ENCODE measurements around the gene OLFML2B.
"Not testable (repeated sequence)": the region's sequence is repeated elsewhere in the genome, so short reads cannot be mapped to it uniquely, and the experiment has no call there.

Gene OLFML2B

DNA sequence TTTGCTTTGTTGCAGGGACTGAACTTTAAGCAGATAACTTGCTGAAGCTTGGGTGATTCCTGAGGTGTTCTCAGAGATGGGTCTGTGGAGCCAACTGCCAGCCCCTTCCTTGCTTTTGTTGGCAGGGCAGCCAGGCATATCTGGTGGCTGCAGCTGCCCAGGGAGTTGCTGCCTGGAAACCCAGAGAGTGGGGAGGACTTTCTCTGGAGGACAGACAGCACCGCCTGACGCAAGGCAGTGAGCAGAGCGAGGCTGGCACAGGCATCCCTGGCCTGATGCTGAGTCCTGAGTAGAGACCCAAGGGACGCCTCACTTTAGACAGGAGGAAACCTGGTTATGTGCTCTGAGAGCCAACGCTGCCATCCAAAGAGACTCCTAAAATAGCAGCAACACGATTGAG lies 9.8 kb upstream of the OLFML2B start:
- DNase-seq: no peak

DNA sequence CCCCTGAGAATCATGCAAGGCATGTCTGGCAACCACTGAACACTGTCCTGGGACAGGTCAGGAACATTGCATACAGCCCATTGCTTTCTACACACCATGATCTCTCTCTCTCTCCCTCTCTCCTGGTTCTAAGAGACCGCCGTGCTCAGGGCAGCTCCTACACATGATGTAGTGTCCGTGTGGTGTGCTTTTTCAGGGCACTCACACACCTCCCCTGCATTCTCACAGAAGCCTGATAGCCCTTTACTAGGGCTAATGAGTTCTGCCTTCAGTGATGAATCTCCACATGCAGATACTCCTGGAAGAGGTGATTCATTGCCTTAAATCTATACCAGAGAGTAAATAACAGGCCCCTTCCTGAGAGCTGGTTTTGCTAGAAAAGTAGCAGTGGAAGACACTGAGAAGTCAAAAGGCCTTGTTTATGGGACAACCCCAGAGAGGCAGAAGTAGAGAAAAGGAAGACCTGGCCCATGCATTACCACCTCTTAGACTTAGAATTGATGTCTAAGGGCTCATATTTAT lies 7.2 kb upstream of the OLFML2B start:
- no peak for DNase-seq

DNA sequence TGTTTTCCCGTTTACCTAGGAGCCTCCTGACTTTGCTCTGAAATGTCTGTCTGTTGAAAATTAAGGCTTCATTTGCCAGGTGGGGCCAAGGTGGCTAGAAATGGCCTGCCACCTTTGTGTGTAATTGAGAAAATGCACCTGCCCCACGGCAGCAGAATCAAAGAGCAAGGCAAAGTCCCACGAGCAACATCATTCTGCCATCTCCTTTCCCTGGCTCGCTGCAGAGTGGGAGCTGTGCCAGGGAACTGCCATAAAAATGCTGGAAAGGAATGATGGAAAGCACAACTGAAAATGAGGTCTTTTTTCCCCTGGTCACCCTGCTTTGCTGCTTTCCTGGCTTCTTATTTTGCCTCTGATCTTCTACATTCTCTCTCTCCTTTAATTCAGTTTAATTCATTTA lies 5.5 kb upstream of the OLFML2B start:
- no peak for DNase-seq

DNA sequence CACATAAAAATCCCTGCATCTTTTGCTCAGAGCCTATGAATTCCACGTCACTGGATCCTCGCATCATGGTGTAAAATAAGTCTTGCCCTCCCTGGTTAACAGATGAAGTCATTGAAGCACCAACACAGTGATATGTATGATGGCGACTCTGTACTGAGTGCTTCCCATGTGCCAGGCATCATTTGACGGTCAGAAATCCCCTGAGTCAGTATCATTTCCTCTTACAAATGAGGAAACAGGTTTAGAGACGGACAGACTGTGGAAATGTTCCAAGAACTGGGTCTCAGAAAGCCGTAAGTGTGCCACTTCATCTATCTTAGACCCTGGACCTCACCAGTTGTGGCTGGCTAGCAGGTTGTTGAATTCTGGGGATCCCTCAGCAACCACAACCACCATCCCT lies 5.1 kb upstream of the OLFML2B start:
- DNase-seq: peak; percentile 8 to 46

DNA sequence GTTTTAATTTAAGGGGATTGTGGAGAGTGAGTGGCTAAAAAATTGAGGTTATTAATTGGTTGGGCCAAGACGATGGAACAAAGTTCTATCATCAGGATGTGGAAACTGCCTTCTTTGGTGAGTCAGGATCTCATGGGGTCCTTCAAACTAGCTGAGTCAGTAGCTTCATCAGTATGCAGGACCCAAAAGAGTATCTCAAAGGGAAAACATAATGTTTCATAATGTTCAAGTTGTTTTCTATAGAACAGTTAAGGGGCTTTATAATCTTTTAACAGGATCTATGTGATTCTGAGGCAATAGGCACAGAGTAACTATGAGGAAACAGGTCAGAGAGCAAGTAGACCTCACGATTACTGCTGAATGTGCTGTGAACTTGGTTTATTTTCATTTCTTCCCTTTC lies 3.2 kb upstream of the OLFML2B start:
- no peak for DNase-seq

DNA sequence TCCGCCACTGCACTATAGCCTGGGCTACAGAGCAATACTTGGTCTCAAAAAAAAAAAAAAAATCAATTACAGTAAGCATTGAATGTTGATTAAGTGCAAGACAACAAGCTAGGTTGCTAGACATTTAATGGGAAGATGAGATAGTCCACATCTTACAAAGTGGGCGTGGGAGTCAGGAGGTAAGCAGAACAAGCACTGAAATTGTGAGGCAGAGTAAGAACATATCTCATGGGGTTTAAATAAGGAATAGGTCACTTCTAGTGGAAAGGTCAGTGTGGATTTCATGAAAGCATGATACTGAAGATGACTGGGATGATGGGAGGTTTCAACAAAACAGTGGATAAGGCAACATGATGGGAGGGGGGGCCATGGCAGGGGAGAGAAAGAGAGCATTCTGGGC lies 1.9 kb upstream of the OLFML2B start:
- DNase-seq: no peak

DNA sequence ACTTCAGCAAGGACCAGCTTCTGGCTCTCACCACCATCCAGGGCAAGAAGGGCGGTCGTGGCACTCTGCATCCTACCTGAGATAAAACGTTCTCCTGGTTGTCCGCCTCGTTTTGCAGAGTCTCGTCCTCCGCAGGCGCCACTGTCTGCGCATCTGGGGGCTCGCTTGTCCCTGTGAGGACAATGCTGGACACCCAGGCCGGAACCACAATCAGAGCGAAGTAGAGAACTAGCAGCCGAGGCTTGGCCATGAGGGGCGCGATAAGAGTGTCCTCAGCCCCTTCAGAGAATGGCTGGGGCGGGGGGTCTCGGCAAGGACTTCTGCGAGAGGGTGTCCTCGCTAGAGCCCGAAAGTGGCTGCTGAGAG lies 505 bp downstream of the OLFML2B start:
- DNase-seq: no peak

DNA sequence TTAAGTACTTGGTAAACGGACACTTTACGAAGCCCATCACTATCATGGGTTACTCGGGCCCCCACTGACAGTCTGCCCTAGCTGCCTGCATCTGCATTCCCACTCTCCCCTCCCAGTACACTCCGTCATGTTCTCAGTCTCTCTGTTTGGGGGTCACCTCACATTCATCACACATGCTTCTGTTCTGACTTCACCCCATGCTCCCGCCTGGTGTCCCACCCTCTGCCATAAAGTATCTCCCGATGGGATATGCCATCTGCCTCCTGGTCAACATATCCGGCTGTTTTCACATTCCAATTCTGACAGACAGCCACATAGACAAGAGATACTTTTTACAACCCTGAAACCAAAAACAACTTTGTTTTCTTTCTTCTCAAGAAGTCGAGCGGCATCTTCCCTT lies 1.0 kb downstream of the OLFML2B start:
- DNase-seq: no peak

DNA sequence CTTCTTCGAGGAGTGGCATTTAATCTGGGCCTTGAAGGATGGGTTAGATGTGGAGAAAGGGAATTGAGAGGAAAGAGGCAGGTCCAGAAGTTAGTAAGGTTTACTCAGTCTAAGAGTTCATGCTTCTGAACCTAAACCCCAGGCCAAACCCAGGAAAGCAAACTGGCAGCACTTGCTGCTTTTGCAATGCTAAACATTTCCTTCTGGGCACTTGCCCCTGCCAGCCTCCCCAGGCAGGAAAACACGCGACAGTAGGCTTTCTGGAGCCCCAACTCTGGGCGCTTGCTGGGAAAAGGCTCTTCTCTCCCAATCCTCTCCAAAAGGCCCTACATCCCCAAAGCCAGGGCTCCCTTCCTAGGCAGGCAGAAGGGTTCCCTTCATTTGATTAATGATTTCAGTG lies 2.5 kb downstream of the OLFML2B start:
- no peak for DNase-seq

DNA sequence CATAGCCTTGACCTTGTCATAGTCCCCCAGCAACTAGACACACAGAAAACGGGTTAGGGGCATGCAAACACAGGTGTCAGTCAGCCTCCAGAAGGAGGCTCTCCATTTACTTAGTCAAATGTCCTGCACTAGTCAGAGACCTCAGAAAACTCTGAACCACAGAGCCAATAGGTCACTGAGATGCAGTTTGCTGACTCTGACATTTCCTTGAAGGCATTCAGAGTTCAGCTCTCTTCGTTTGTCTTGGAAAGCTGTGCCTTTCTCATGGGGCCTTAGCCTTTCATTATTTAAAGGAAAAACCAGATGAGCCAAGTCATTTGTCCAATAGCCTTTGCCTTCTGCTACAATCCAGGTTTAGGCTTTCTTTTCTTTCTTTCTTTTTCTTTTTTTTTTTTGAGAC lies 3.5 kb downstream of the OLFML2B start:
- no peak for DNase-seq

DNA sequence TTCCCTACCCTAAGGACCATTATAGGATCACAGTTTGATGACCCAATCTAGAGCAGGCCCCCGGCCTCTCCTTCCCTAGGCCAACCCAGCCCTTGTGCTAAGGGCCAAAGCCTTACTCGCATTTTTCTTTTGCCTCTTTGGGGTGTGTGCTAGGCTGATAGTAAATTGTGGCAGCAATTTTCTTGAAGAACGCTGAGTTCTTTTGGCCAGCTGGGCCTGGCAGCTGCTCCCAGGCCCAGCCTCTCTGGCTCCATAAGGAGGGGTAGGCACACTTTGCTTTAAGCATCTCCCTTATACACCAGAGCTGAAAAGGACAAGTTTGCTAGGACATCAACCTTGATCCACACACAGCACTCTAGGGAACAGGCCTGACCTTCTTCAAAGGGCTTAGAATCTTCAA lies 4.2 kb downstream of the OLFML2B start:
- no peak for DNase-seq

DNA sequence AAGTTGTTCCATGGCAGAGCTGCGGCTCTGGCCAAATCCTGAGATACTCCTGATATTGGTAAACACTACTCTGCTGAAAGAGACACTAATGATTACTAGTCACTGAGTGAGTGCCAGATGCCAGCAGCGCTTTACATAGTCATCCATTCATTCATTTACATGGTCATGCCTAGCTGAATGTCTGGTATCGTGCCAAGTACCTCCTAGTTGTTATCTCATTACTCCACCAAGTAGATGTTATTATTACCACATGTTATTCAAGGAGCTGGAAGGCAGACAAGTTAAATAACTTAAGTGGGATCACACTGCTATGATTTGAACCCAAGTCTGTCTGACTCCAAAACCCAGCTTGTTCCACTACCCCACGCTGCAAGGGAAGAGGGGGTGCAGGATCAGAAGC lies 4.7 kb downstream of the OLFML2B start:
- no peak for DNase-seq

DNA sequence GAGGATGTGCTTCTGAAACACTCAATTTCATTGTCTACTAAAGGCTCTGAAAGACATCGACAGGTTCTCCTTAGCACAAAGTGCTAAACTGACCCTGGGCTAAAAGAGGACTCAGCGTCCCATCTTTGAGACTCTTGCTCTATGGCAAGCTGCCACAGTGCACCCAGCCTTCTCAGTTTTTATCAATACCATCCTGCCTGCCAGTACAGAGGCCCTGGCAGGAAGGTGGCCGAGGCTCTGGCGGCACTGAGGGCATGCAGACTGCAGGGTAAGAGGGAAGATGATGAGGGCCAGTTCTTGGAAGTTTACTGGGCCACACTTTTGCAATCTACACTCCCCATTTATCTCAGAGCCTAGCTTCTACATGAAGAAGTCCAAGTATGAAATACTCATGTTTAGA lies 5.3 kb downstream of the OLFML2B start:
- DNase-seq: no peak

DNA sequence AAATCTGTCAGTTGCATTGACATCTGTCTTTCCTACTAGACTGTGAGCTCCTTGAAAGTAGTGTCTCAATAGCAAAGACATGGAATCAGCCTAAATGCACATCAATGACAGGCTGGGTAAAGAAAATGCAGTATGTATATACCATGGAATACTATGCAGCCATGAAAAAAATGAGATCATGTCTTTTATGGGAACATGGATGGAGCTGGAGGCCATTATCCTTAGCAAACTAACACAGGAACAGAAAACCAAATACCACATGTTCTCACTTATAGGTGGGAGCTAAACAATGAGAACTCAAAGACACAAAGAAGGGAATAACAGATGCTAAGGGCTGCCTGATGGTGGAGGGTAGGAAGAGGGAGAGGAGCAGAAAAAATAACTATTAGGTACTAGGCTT lies 5.9 kb downstream of the OLFML2B start:
- not testable (repeated sequence) for DNase-seq

DNA sequence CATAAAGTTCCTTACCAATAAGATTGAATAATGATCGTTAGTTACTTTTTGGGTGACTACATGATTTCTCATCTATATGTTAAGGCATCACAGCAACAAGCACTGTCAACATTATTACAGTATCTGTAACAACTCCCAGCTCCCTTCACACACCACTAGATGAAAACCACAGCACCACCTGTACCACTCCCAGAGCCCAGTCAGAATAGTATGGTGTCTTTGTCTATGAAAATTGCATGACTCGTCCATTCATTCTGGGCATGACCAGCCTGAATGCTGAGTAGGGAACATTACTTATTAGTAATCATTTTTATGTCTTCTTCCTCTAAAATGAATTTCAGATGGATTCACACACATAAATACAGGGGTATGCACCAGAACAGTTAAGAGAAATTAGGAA lies 7.0 kb downstream of the OLFML2B start:
- no peak for DNase-seq

DNA sequence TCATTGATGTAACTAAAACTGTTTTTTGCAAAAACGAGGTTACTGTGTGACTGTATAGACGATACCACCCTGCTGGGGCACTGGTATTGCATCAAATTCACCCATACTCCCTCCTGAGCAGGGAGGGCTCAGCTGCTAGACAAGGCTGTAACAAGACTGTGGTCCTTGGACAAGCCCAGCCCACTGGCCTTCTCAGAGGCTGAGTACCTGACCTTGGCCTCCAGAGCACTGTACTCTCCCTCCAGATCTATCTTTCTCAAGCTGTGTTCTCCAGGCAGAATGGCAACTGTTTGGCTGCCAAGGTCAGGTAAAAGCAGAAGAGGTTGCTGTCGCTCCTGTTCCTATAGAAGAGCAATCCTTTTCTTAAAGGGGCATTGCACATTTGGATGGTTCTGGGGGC lies 8.5 kb downstream of the OLFML2B start:
- DNase-seq: no peak

DNA sequence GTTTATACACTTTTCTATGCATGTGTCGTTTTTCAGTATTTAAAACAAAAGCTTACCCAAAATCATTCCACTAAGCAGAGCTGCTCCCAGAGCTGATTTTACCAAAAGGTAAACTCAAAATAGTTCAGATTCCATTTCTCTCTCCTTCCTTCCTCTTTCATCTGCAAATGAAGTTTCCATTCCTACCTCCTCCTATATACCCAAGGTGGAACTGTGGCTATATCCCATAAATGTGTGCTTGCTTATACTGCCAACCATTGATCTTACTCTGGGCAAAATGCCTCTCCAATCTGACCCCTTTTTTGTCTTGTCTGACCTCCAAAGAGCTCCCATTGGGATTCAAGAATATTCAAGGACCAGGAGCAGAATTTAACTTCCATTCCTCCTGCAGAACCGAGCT lies 9.5 kb downstream of the OLFML2B start:
- no peak for DNase-seq

DNA sequence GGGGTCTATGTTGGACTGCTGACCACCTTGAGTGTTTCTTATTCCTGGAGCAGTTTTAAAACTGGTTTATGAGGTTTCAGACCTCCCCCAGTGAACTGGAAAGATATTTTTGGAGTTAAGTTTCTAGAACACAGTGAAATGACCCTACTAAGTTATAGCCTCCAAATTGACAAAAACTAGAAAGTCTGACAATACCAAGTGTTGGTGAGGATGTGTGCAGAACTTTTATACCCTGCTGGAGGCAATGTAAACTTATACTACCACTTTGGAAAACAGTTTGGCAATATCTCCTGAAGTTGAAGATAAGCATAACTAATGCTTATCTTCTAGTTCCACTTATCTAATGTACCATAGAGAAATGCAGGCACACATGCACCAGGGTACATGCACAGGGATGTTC lies 10.4 kb downstream of the OLFML2B start:
- DNase-seq: no peak

DNA sequence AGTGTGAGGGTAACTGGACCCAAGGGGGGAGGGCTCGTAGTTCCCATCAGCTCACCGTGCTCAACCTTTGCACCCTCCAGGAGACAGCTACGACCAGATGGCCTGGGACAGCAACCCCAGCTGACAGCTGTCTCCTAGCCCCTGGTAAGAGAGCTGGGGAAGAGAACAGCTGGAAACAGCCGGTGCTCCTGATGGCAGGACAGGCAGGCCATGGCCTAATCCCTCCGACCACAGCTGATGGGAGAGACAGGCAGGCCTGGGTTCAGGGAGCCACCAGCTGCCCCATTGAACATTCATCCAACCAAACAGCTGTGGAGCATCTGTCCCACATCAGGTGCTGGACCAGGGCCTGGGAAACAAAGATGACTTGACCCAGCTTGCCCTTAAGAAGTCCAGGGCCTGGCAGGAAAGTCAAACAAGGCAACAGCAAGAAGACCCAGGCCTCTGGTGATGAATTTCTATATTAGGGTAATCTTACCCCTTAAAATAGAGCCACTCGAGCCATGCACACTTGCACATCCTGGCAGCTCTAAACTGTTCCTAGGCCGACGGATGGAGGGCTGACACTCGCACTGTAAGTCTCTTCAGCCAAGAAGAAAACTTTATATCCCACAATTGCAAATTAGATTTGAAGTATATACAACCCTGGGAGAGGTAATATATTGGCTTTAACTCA lies 12.2 kb downstream of the OLFML2B start:
- DNase-seq: no peak

DNA sequence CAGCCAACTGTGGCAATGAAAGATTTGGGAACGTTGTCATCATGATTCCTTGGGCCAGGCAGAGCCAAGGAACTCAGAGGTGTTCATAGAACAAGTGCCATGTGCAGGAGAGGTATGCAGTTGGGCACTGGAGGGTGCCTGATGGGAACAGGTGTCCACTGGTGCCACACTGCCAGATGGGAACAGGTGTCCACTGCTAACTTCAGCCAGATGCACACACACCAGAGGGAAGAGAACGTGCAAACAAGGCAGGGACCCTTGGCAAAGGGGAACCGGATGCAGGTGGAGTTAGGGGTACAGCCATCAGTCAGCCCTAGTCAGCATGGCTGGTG lies 13.5 kb downstream of the OLFML2B start:
- no peak for DNase-seq

DNA sequence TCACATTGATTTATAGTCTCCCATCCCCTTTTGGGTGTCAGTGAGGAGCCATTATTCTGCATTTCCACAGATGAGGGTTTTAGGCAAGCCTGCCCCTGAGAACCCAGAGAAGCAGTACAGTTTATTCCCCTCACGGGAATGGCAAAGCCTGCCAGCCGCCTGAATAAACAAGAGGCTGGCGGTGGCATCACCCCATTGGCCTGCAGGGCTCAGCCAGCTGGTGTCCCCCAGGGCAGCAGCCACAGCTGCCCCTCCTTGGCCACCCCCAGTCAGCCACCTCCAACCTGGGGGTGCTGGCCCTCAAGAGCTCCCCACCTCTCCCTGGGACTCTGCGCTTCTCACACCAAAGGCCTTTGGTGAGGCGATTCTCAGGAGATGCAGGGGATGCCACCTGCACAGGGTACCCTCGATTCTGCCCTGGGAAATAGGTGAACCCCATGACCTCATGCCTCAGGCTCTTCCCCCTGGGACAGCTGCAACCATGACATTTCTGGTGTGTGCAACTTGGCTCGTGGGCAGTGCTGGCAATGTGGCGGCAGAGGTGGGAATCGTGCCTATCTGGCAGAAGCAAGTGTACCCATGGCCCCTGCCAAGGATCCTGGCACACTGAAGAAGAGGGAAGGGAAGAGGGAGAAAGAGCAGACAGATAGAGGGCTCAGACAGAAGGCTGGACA lies 14.0 kb downstream of the OLFML2B start:
- no peak for DNase-seq

DNA sequence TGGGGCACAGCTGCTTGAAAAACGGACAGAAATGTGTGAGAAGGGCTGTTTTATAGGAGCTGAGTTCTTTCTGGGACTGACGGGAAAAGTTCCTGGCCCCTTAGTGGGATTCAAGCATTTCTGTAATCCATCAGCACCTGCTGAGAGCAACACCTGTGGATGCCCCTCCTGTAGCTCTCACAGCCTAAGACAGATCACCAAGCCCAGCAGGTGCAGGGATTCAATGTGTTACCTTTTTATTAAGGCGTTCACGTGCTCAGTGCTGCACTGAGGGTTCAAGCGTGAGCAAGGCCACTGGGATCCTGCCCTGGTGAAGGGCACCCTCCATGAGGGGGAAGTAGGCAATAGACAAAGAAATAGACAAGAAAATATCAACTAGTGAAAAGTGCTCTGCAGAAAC lies 14.9 kb downstream of the OLFML2B start:
- DNase-seq: no peak

DNA sequence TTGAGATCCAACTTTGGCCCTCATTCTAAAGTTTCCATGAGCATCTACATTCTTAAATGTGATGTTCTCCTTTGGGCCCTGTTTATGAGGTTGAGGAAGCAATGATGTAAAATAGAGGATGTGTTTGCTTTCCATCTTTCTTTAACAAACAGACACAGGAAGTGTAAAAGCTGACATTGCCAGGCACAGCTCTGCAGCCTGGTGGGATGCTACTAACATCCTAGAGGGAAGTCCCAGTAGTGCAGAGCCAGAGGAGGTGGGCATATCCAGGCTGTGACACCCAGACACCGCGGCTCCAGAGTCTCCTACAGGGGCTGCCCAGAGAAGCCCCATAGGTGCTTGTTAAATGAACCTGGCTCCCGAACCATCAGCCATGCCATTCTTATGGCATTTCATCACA lies 16.2 kb downstream of the OLFML2B start:
- no peak for DNase-seq

DNA sequence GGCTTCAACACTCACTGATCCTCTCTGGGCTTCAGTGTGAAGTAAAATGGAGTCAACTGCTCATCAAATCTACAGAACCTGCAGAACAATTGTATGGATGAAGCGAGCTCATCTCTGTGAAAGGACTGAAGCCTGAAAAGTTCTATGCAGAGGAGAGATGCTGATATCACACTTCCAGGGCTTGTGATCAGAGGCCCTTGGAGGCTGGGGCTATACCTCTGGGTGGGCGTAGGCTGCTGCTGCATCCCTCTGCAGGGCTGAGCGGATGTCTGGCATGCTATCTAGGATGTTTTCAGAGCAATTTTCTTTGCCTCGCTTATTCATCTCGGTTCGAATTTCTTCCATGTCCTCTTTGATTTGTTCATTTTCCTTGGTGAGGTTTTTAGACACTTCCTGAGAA lies 17.6 kb downstream of the OLFML2B start:
- no peak for DNase-seq

DNA sequence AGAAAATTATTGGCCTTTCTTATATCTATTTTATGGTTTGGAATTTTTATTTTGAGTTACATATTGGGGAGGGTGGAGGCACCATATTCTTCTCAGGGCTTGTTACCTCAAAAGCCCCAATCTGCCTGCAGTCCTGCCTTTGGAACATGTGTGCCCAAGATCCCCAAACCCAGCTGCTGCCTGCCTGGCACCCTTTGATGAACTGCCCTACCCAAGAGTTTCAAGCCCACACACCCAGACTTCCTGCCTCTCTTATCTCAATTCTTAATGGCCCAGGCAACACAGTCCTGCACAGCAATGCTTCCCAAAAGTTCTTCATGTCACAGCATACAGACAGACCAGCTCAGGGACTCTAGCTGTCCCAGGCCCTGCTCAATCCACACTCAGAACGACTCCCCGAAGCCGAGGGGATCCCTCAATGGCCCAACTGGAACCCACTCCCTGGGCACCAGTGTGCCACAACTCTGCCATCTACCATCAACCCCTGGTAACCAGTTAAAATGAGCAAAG lies 19.2 kb downstream of the OLFML2B start:
- no peak for DNase-seq
